OCI-M1 (cell line): ENCODE measurements around the gene KMT2E.

Experiments
- DNase-seq: peaks from one replicate; lab custom pipeline; 2025; lab: John Stamatoyannopoulos, UW

The KMT2E gene

GRCh38 chr7:105130048-105130447 lies 116.0 kb downstream of the KMT2E start:
- no peak for DNase-seq

GRCh38 chr7:105130580-105130979 lies 116.6 kb downstream of the KMT2E start:
- DNase-seq, result no peak

GRCh38 chr7:105131033-105131656 lies 117.1 kb downstream of the KMT2E start:
- no peak for DNase-seq

GRCh38 chr7:105131890-105132289 lies 117.9 kb downstream of the KMT2E start:
- DNase-seq, result no peak

GRCh38 chr7:105132335-105132734 lies 118.3 kb downstream of the KMT2E start:
- no peak for DNase-seq

GRCh38 chr7:105132835-105133234 lies 118.8 kb downstream of the KMT2E start:
- no peak for DNase-seq

- no peak for DNase-seq
Observed at GRCh38 chr7:105133358-105133757, 119.4 kb downstream of the KMT2E start.

- no peak for DNase-seq
Observed at GRCh38 chr7:105133986-105134655, 120.1 kb downstream of the KMT2E start.

- DNase-seq, result no peak
Observed at GRCh38 chr7:105136221-105136620, 122.2 kb downstream of the KMT2E start.

- DNase-seq, result no peak
Observed at GRCh38 chr7:105137898-105138297, 123.9 kb downstream of the KMT2E start.

GRCh38 chr7:105139381-105139780 lies 125.4 kb downstream of the KMT2E start:
- DNase-seq, result no peak

- DNase-seq, result no peak
Observed at GRCh38 chr7:105141068-105141467, 127.1 kb downstream of the KMT2E start.

- DNase-seq, result no peak
Observed at GRCh38 chr7:105149827-105150226, 135.8 kb downstream of the KMT2E start.

- no peak for DNase-seq
Observed at GRCh38 chr7:105151152-105151551, 137.1 kb downstream of the KMT2E start.

- DNase-seq, result no peak
Observed at GRCh38 chr7:105153531-105153930, 139.5 kb downstream of the KMT2E start.

GRCh38 chr7:105154084-105154483 lies 140.1 kb downstream of the KMT2E start:
- no peak for DNase-seq

- no peak for DNase-seq
Observed at GRCh38 chr7:105156731-105157130, 142.7 kb downstream of the KMT2E start.

GRCh38 chr7:105157278-105157677 lies 143.3 kb downstream of the KMT2E start:
- DNase-seq, result no peak

GRCh38 chr7:105161366-105161765 lies 147.4 kb downstream of the KMT2E start:
- no peak for DNase-seq
